ENCODE measurements around the gene PDIA6. TPM values are rescaled to one million over a fixed set of nuclear protein-coding genes. Genes with fewer than 3 reads are reported as not detected.
"Not testable (repeated sequence)": the region's sequence is repeated elsewhere in the genome, so short reads cannot be mapped to it uniquely, and the experiment has no call there.

Gene PDIA6
- total RNA-seq, 2 experiments from 2014 or later = 147 to 148 TPM

DNA sequence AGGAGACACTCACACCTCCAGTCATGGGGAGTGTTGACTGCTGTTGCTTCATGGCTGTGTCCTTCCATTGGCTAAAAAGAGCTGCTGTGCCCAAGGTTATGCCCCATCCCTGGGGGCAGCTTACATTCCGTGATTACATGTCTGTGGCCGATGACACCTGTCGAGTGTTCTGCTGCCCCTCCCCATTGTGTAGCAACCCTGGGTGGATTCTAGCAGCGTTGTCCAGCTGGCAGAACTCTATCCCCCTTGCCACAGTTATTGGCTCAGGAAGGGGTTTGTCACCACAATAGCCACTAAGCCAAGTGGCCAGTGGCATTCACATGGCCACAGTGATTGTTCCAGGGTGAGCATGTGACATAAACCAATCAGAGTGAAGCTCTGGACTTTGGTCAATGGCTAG lies 11.6 kb upstream of the PDIA6 start:
- Mint-ChIP-seq H3K27me3 (peaks cover 23% of the 10 kb centered on the region), H3K27ac (no peak overlapping the region), H3K4me1 (no peaks in the 10 kb centered on the region), H3K36me3 (no peaks in the 10 kb centered on the region), H3K9me3 (no peaks in the 10 kb centered on the region), H3K4me3 (no peak overlapping the region)
- no peak for DNase-seq

DNA sequence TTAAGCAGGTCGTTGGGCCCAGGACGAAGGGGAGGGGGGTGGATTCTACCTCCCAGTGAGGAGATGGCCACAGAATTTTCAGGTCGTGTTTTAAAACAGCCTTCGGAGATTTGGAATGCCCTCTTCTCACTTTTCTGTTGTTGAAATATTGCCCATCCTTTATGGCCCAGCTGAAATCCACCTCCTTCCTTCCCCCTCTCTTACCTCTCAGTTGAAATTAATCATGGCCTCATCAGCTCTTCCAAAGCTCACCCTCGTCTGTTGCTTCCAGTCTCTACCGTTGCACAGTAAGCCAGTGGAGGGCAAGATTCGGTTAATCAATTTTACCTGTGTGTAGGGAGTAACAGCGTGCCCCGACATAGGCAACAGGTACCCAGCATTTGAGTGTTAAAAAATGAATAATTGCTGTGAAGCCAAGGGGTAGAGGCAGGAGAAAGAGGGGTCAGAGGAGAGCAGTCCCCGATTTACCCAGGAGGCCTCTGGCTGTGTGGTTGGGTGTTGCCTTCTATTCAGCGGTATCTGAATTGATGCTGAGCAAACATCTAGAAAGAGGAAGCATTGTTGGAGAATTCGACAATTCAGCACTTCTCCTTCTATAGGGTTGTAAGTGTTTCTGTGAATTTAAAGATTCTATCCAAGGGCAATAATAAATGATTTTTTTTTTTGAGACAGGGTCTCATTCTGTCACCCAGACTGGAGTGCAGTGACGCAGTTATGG lies 8.6 kb upstream of the PDIA6 start:
- Mint-ChIP-seq H3K4me3 (no peak overlapping the region), H3K36me3 (no peaks in the 10 kb centered on the region), H3K4me1 (no peaks in the 10 kb centered on the region), H3K9me3 (no peaks in the 10 kb centered on the region), H3K27ac (no peak overlapping the region), H3K27me3 (peaks cover 23% of the 10 kb centered on the region)
- DNase-seq = no peak

GRCh38 chr2:10820562-10820961 lies 8.0 kb upstream of the PDIA6 start:
- peaks cover 19% of the 10 kb centered on the region for H3K27me3 Mint-ChIP-seq
- no peaks in the 10 kb centered on the region for H3K4me1 Mint-ChIP-seq
- H3K36me3 Mint-ChIP-seq = no peaks in the 10 kb centered on the region
- DNase-seq = no peak
- no peak overlapping the region for H3K27ac Mint-ChIP-seq
- no peaks in the 10 kb centered on the region for H3K9me3 Mint-ChIP-seq
- H3K4me3 Mint-ChIP-seq = no peak overlapping the region

DNA sequence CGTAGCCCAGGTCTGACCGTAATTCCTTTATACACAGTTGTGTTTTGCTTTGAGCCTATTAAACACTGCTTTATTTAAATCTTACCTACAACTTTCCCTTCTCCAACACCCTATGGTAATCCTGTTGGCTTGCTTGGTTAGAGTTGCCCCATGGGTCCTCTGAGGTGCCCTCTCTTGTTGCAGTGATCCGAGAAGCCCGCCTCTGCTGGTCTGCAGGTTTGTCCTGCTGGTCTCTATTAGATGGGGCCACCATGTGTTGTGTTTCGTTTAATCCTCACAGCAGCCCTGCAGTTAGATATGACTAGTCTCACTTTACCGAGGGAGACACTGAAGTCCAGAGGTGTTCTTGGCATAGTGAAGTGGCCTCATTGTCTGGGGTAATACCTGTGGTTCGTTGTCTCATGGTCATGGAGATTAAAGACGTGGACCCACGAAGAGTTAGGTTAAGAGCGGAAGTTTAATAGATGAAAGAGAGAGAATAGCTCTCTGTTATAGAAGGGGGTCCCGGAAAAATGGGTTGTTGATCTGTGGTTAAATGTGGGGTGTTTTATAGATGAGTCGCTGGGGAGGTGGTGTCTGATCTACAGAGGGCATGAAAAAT lies 7.2 kb upstream of the PDIA6 start:
- H3K27me3 Mint-ChIP-seq = peaks cover 13% of the 10 kb centered on the region
- no peak overlapping the region for H3K4me3 Mint-ChIP-seq
- H3K27ac Mint-ChIP-seq = no peak overlapping the region
- H3K4me1 Mint-ChIP-seq = no peaks in the 10 kb centered on the region
- H3K9me3 Mint-ChIP-seq = no peaks in the 10 kb centered on the region
- H3K36me3 Mint-ChIP-seq = no peaks in the 10 kb centered on the region
- no peak for DNase-seq

DNA sequence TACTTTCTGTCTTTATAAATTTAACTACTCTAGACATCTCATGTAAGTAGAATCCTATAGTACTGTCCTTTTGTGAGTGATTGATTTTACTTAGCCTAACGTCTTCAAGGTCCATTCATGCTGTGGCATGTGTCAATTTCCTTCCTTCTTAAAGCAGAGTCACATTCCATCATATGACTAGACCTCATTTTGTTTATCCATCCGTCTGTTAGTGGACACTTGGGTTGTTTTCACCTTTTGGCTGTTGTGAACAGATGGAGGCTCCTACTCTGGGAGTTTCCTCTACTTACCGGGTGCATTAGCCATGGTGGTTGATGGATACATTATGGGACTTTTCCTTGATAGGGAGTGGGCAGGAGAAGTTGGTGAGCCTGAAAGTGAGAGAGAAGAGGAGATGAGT lies 6.4 kb upstream of the PDIA6 start:
- H3K27me3 Mint-ChIP-seq = peaks cover 7% of the 10 kb centered on the region
- no peaks in the 10 kb centered on the region for H3K36me3 Mint-ChIP-seq
- H3K27ac Mint-ChIP-seq = no peak overlapping the region
- H3K4me3 Mint-ChIP-seq = no peak overlapping the region
- H3K4me1 Mint-ChIP-seq = no peaks in the 10 kb centered on the region
- H3K9me3 Mint-ChIP-seq = no peaks in the 10 kb centered on the region
- no peak for DNase-seq

GRCh38 chr2:10818305-10818704 lies 5.7 kb upstream of the PDIA6 start:
- not testable (repeated sequence) for H3K4me3 Mint-ChIP-seq, H3K9me3 Mint-ChIP-seq, DNase-seq, H3K27ac Mint-ChIP-seq, H3K36me3 Mint-ChIP-seq, H3K4me1 Mint-ChIP-seq, H3K27me3 Mint-ChIP-seq

DNA sequence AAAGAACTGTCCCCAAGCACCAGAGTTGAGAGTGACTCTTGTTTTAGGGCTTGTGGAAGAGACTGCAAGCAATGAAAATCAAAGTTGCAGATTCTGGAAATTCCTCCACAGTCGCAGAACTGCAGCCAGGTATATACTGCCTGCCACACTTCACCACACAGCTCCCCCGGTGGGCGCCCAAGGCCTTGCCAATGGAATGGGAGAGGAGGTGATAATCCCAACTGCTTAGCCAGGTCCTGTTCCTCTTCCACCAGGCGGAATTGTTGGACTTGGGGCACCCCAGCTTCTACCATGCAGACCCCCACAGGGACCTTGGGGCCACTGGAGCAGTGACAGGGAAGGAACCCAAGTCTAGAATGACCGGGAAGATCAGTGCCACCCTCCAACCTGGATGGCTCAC lies 4.8 kb upstream of the PDIA6 start:
- Mint-ChIP-seq H3K27me3 (peaks cover 3% of the 10 kb centered on the region), H3K36me3 (no peaks in the 10 kb centered on the region), H3K27ac (no peak overlapping the region), H3K9me3 (no peaks in the 10 kb centered on the region), H3K4me1 (peaks cover 3% of the 10 kb centered on the region), H3K4me3 (no peak overlapping the region)
- no peak for DNase-seq

DNA sequence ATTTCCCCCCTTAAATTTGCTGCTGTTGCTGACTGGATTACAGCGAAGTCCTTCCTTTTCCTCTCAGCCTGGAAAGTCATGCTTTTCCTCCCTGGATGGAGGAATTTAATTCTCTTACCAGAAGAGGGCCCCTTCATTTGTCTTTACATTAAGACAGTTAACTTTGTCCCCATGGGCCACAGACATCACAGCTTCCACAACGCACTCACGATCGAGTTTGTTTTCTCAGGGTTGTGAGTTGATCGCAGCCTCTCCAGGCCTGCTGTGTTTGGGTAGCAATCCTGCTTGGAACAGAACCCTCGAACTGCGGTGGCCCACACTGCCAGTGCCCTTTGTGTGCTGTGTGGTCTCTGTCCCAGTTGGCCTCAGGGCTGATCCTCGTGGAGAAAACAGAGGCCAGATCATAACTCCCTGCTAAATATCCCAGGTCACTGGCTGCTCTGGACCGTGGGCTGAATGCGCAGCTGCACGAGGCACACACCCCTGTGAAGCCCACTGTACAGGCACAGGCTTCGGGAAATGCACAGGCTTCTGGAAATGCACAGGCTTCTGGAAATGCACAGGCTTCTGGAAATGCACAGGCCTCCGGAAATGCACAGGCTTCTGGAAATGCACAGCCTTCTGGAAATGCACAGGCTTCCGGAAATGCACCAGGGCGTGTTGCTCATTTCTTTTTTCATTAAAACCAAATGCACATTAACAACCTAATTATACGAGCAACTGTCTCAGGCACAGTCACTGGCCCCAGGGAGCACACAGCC lies 2.2 kb upstream of the PDIA6 start:
- H3K4me1 Mint-ChIP-seq = peaks cover 21% of the 10 kb centered on the region
- no peak overlapping the region for H3K4me3 Mint-ChIP-seq
- H3K27ac Mint-ChIP-seq = no peak overlapping the region
- peaks cover 1% of the 10 kb centered on the region for H3K27me3 Mint-ChIP-seq
- peaks cover 13% of the 10 kb centered on the region for H3K36me3 Mint-ChIP-seq
- no peaks in the 10 kb centered on the region for H3K9me3 Mint-ChIP-seq
- no peak for DNase-seq

DNA sequence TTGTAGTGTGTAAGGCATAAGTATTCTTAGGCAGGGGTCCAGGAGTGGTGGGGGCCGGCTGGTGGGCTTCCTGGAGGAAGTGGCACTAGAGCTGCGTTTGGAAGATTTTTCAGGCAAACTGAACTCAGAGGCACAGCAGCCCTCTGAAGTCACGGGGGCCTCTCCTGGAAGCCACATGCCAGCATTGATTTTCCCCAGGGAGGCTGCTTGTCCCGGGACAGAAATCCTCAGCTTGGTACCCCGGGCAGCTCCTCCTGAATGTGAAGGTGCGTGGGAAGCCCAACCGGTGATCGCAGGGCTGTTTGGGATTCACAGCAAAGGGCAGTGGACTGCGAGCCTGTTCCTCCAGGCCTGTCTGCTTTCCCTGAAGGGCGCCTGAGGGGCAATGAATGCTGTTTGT lies 1.6 kb upstream of the PDIA6 start:
- Mint-ChIP-seq H3K36me3 (peaks cover 14% of the 10 kb centered on the region), H3K9me3 (no peaks in the 10 kb centered on the region), H3K27ac (no peak overlapping the region), H3K27me3 (no peaks in the 10 kb centered on the region), H3K4me3 (no peak overlapping the region), H3K4me1 (peaks cover 25% of the 10 kb centered on the region)
- DNase-seq = no peak

- H3K4me3 Mint-ChIP-seq = peak overlapping the region; percentile 77
- H3K4me1 Mint-ChIP-seq = peaks cover 27% of the 10 kb centered on the region
- peaks cover 17% of the 10 kb centered on the region for H3K36me3 Mint-ChIP-seq
- H3K9me3 Mint-ChIP-seq, H3K27me3 Mint-ChIP-seq, DNase-seq: not testable (repeated sequence)
- peak overlapping the region; percentile 60 for H3K27ac Mint-ChIP-seq
Measured at GRCh38 chr2:10813163-10814138, 866 bp upstream of the PDIA6 start.

- DNase-seq = no peak
- Mint-ChIP-seq H3K9me3 (no peaks in the 10 kb centered on the region), H3K4me3 (peak overlapping the region; percentile 90), H3K27me3 (no peaks in the 10 kb centered on the region), H3K4me1 (peaks cover 44% of the 10 kb centered on the region), H3K36me3 (peaks cover 22% of the 10 kb centered on the region), H3K27ac (peak overlapping the region; percentile 93)
Measured at GRCh38 chr2:10811517-10811916, 1.1 kb downstream of the PDIA6 start.

GRCh38 chr2:10810202-10811161 lies 2.1 kb downstream of the PDIA6 start:
- peak overlapping the region; percentile 93 for H3K27ac Mint-ChIP-seq
- H3K4me1 Mint-ChIP-seq = peaks cover 46% of the 10 kb centered on the region
- DNase-seq = no peak
- peaks cover 22% of the 10 kb centered on the region for H3K36me3 Mint-ChIP-seq
- no peaks in the 10 kb centered on the region for H3K27me3 Mint-ChIP-seq
- no peaks in the 10 kb centered on the region for H3K9me3 Mint-ChIP-seq
- H3K4me3 Mint-ChIP-seq = peak overlapping the region; percentile 90

DNA sequence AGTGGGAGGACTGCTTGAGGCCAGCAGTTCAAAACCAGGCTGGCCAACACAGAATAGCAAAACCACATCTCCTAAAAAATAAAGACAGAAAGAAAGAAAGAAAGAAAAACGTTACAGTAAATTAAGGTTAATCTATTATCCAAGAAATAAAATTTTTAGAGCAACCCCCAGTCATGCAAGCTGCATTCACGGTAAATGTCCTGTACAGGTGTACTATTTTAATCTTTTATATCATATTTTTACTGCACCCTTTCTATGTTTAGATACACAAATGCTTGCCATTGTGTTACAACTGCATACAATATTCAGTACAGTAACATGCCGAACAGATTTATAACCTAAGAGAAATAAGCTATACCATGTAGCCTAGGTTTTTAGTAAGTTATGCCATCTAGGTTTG lies 6.0 kb downstream of the PDIA6 start:
- Mint-ChIP-seq H3K4me1 (peaks cover 45% of the 10 kb centered on the region), H3K9me3 (no peaks in the 10 kb centered on the region), H3K27me3 (no peaks in the 10 kb centered on the region), H3K27ac (no peak overlapping the region), H3K36me3 (peaks cover 28% of the 10 kb centered on the region), H3K4me3 (no peak overlapping the region)
- no peak for DNase-seq

- H3K4me3 Mint-ChIP-seq, DNase-seq, H3K27me3 Mint-ChIP-seq, H3K9me3 Mint-ChIP-seq, H3K27ac Mint-ChIP-seq: not testable (repeated sequence)
- H3K36me3 Mint-ChIP-seq = peaks cover 23% of the 10 kb centered on the region
- H3K4me1 Mint-ChIP-seq = peaks cover 39% of the 10 kb centered on the region
Measured at GRCh38 chr2:10805990-10806389, 6.6 kb downstream of the PDIA6 start.

Measured in activated naive CD8-positive, alpha-beta T cell treated with anti-CD3 and anti-CD28 coated beads for 36 hours (primary cell).